ENCODE results near the gene CCDC124.

GRCh38 chr19:17937371-17937900 is 4.6 kb downstream of the CCDC124 start:
- TF ChIP-seq, protein P1, sequence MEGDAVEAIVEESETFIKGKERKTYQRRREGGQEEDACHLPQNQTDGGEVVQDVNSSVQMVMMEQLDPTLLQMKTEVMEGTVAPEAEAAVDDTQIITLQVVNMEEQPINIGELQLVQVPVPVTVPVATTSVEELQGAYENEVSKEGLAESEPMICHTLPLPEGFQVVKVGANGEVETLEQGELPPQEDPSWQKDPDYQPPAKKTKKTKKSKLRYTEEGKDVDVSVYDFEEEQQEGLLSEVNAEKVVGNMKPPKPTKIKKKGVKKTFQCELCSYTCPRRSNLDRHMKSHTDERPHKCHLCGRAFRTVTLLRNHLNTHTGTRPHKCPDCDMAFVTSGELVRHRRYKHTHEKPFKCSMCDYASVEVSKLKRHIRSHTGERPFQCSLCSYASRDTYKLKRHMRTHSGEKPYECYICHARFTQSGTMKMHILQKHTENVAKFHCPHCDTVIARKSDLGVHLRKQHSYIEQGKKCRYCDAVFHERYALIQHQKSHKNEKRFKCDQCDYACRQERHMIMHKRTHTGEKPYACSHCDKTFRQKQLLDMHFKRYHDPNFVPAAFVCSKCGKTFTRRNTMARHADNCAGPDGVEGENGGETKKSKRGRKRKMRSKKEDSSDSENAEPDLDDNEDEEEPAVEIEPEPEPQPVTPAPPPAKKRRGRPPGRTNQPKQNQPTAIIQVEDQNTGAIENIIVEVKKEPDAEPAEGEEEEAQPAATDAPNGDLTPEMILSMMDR (IDR thresholded peaks at IDR 0.05; ENCODE audit: borderline replicate concordance, extremely low read depth, low read length, poor library complexity, severe bottlenecking), result no peak
- TF ChIP-seq EZH2 (IDR thresholded peaks at IDR 0.05; ENCODE audit: borderline replicate concordance, low read depth, low read length, severe bottlenecking), result no peak
